ENCODE data around the gene UBASH3B. TPM values are rescaled to one million over a fixed set of nuclear protein-coding genes. Genes with fewer than 3 reads are reported as not detected.

The UBASH3B gene
- total RNA-seq, 1 donor, result 21.4 TPM

- no peak overlapping the region for H2AFZ ChIP-seq (ENCODE audit: low read length)
- peaks cover 57% of the 10 kb centered on the region for H3K79me2 ChIP-seq (ENCODE audit: insufficient read depth, low read length)
- no peaks in the 10 kb centered on the region for H4K20me1 ChIP-seq (ENCODE audit: insufficient read depth, low read length)
- peaks cover 61% of the 10 kb centered on the region for H3K4me1 ChIP-seq (ENCODE audit: insufficient read depth, low read length)
- no peaks in the 10 kb centered on the region for H3K36me3 ChIP-seq (ENCODE audit: insufficient read depth, low read length)
- H3K27ac ChIP-seq (ENCODE audit: low read depth, low read length), result peak overlapping the region; percentile 98
- no peaks in the 10 kb centered on the region for H3K27me3 ChIP-seq (ENCODE audit: insufficient read depth, low read length)
- peak; percentile 89 for DNase-seq (ENCODE audit: insufficient read length, low spot score, missing footprints)
- TF ChIP-seq CTCF (IDR thresholded peaks at IDR 0.05; ENCODE audit: extremely low read depth, low read depth, low read length), result no peak
- H3K4me2 ChIP-seq (ENCODE audit: insufficient read depth, low read length), result peak overlapping the region; percentile 72
- no peaks in the 10 kb centered on the region for H3K9me3 ChIP-seq (ENCODE audit: low read depth, low read length)
- peak overlapping the region; percentile 17 for H3K4me3 ChIP-seq (ENCODE audit: insufficient read depth, low read length)
Measured at GRCh38 chr11:122709039-122709760, 53.7 kb downstream of the UBASH3B start.

- Histone ChIP-seq H3K9me3 (ENCODE audit: low read depth, low read length) (no peaks in the 10 kb centered on the region), H4K20me1 (ENCODE audit: insufficient read depth, low read length) (no peaks in the 10 kb centered on the region), H3K27ac (ENCODE audit: low read depth, low read length) (peak overlapping the region; percentile 8), H3K27me3 (ENCODE audit: insufficient read depth, low read length) (no peaks in the 10 kb centered on the region), H2AFZ (ENCODE audit: low read length) (no peak overlapping the region), H3K4me3 (ENCODE audit: insufficient read depth, low read length) (no peak overlapping the region), H3K36me3 (ENCODE audit: insufficient read depth, low read length) (no peaks in the 10 kb centered on the region), H3K79me2 (ENCODE audit: insufficient read depth, low read length) (peaks cover 58% of the 10 kb centered on the region), H3K4me2 (ENCODE audit: insufficient read depth, low read length) (no peak overlapping the region), H3K4me1 (ENCODE audit: insufficient read depth, low read length) (peaks cover 54% of the 10 kb centered on the region)
- TF ChIP-seq CTCF (IDR thresholded peaks at IDR 0.05; ENCODE audit: extremely low read depth, low read depth, low read length), result no peak
- peak; percentile 4 for DNase-seq (ENCODE audit: insufficient read length, low spot score, missing footprints)
Measured at GRCh38 chr11:122711362-122711761, 55.8 kb downstream of the UBASH3B start.

GRCh38 chr11:122711831-122712381 is 56.4 kb downstream of the UBASH3B start:
- H2AFZ ChIP-seq (ENCODE audit: low read length), result no peak overlapping the region
- peak; percentile 62 for DNase-seq (ENCODE audit: insufficient read length, low spot score, missing footprints)
- H3K79me2 ChIP-seq (ENCODE audit: insufficient read depth, low read length), result peaks cover 62% of the 10 kb centered on the region
- H4K20me1 ChIP-seq (ENCODE audit: insufficient read depth, low read length), result no peaks in the 10 kb centered on the region
- H3K27ac ChIP-seq (ENCODE audit: low read depth, low read length), result peak overlapping the region; percentile 8
- no peaks in the 10 kb centered on the region for H3K9me3 ChIP-seq (ENCODE audit: low read depth, low read length)
- peak overlapping the region; percentile 8 for H3K4me2 ChIP-seq (ENCODE audit: insufficient read depth, low read length)
- no peaks in the 10 kb centered on the region for H3K36me3 ChIP-seq (ENCODE audit: insufficient read depth, low read length)
- H3K4me1 ChIP-seq (ENCODE audit: insufficient read depth, low read length), result peaks cover 49% of the 10 kb centered on the region
- H3K27me3 ChIP-seq (ENCODE audit: insufficient read depth, low read length), result no peaks in the 10 kb centered on the region
- H3K4me3 ChIP-seq (ENCODE audit: insufficient read depth, low read length), result no peak overlapping the region
- TF ChIP-seq CTCF (IDR thresholded peaks at IDR 0.05; ENCODE audit: extremely low read depth, low read depth, low read length), result peak; percentile 16

- Histone ChIP-seq H3K4me2 (ENCODE audit: insufficient read depth, low read length) (no peak overlapping the region), H4K20me1 (ENCODE audit: insufficient read depth, low read length) (no peaks in the 10 kb centered on the region), H3K36me3 (ENCODE audit: insufficient read depth, low read length) (no peaks in the 10 kb centered on the region), H3K9me3 (ENCODE audit: low read depth, low read length) (no peaks in the 10 kb centered on the region), H3K4me1 (ENCODE audit: insufficient read depth, low read length) (peaks cover 32% of the 10 kb centered on the region), H3K27ac (ENCODE audit: low read depth, low read length) (no peak overlapping the region), H3K79me2 (ENCODE audit: insufficient read depth, low read length) (peaks cover 76% of the 10 kb centered on the region), H3K4me3 (ENCODE audit: insufficient read depth, low read length) (no peak overlapping the region), H2AFZ (ENCODE audit: low read length) (no peak overlapping the region), H3K27me3 (ENCODE audit: insufficient read depth, low read length) (no peaks in the 10 kb centered on the region)
- peak; percentile 26 for DNase-seq (ENCODE audit: insufficient read length, low spot score, missing footprints)
- TF ChIP-seq CTCF (IDR thresholded peaks at IDR 0.05; ENCODE audit: extremely low read depth, low read depth, low read length), result no peak
Measured at GRCh38 chr11:122714004-122714403, 58.5 kb downstream of the UBASH3B start.

Measured in osteoblast (primary cell).